ENCODE data around the gene CCDC190. TPM values are rescaled to one million over a fixed set of nuclear protein-coding genes. Genes with fewer than 3 reads are reported as not detected.
"Not testable (repeated sequence)": the region's sequence is repeated elsewhere in the genome, so short reads cannot be mapped to it uniquely, and the experiment has no call there.

CCDC190 gene
- total RNA-seq, 4 donors from 2014 or later: 1.5 to 4.8 (median 2.3) TPM

DNA sequence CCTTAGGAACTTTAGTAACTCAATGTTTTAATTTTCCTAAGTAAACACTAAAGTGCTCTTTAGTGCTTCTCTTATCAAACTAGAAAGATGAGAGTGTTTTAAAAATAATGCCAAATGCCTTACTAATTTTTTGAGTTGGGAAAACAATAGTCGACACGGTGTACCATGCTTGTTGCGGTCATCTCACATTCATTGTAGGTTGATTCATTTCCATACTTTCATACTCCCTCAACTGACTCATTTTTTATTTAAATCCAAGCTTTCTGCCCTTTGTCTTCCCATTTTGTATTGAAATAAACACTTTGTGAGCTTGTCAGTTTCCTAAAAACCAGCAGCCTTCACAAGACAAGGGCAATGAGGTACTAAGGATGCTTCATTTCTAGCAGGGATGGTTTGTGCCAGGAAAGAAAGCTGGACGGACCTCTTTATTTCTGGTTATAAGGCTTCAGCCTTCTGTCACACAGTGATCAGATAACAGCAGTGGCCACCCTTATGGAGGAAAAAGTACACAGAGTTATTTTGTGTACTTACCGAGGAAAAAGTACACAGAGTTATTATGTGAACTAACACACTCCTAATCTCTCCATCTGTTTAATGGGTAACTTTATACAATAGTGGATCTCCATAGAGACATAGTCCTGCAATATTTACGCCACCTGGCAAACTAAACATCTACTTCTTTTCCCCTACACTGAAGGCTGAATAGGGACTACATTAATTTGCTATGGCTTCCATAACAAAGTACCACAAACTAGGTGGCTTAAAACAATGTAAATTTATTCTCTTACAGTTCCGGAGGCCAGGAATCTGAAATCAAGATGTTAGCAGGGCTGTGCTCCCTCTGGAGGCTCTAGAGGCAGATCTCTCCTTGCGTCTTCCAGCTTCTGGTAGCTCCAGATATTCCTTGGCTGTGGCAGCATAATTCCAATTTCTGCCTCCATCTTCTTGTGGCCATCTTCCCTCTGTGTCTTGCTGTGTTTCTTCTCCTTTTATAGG is 13.0 kb upstream of the CCDC190 start:
- H3K9me3 ChIP-seq: peaks cover 0 to 10% (median 8%) of the 10 kb centered on the region in 3 donors
- H3K36me3 ChIP-seq: no peaks in the 10 kb centered on the region
- H3K4me1 ChIP-seq: peaks cover 0 to 6% (median 0%) of the 10 kb centered on the region in 3 donors
- TF ChIP-seq, protein P1, sequence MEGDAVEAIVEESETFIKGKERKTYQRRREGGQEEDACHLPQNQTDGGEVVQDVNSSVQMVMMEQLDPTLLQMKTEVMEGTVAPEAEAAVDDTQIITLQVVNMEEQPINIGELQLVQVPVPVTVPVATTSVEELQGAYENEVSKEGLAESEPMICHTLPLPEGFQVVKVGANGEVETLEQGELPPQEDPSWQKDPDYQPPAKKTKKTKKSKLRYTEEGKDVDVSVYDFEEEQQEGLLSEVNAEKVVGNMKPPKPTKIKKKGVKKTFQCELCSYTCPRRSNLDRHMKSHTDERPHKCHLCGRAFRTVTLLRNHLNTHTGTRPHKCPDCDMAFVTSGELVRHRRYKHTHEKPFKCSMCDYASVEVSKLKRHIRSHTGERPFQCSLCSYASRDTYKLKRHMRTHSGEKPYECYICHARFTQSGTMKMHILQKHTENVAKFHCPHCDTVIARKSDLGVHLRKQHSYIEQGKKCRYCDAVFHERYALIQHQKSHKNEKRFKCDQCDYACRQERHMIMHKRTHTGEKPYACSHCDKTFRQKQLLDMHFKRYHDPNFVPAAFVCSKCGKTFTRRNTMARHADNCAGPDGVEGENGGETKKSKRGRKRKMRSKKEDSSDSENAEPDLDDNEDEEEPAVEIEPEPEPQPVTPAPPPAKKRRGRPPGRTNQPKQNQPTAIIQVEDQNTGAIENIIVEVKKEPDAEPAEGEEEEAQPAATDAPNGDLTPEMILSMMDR (IDR thresholded peaks at IDR 0.05): peak in 1 of 6 experiments; percentile 12
- TF ChIP-seq POLR2A (IDR thresholded peaks at IDR 0.05): no peak
- WGBS, 2 donors: 70 to 74% methylated on average over 8 of the region's 8 CpGs
- no peak for DNase-seq
- no peak overlapping the region for H3K4me3 ChIP-seq
- intact Hi-C loops (cut with DNase I): loop anchor here (10.0 kb wide), 1 partner anchor 191 kb away; the partner anchor contains the start of gene RGS4
- peaks cover 0 to 8% (median 0%) of the 10 kb centered on the region in 4 donors for H3K27me3 ChIP-seq
- no peak overlapping the region for H3K27ac ChIP-seq

DNA sequence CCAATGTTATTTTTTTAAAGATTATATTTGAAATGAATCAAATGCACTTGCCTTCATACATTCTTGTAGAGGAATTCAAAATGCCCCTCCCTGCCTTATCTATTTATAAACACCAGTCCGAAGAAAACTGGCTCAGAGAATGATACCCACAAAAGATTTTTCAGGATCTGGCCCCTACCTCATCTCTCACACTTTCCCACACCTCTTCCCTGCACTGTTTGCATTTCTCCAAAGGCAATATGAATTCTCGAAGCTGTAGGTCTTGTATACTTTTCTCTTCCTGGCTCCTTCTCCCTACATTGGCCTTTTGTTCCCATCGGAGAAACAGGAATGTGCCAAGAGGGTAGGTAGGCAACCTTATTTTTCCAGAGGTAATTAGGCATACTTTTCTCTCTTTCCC is 12.0 kb upstream of the CCDC190 start:
- peaks cover 0 to 10% (median 8%) of the 10 kb centered on the region in 3 donors for H3K9me3 ChIP-seq

DNA sequence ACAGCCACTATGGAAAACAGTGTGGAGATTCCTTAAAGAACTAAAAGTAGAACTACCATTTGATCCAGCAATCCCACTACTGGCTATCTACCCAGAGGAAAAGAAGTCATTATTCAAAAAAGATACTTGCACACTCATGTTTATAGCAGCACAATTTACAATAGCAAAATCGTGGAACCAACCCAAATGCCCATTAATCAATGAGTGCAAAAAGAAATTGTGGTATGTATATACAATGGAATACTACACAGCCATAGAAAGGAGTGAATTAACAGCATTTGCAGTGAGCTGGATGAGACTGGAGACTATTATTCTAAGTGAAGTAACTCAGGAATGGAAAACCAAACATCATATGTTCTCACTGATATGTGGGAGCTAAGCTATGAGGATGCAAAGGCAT is 10.4 kb upstream of the CCDC190 start:
- WGBS, 2 donors: 25 to 29% methylated on average over 1 of the region's 1 CpG
- H3K4me3 ChIP-seq, DNase-seq, H3K27ac ChIP-seq, H3K9me3 ChIP-seq, H3K27me3 ChIP-seq, H3K36me3 ChIP-seq: not testable (repeated sequence)
- intact Hi-C loops (cut with DNase I): loop anchor here (10.0 kb wide), 1 partner anchor 193 kb away; the partner anchor contains the start of gene RGS4
- H3K4me1 ChIP-seq: peaks cover 0 to 12% (median 0%) of the 10 kb centered on the region in 3 donors

More for the DNA sequence above, 12.0 kb upstream of the CCDC190 start:
- H3K4me3 ChIP-seq: no peak overlapping the region
- H3K27ac ChIP-seq: no peak overlapping the region
- intact Hi-C loops (cut with DNase I): loop anchor here (10.0 kb wide), 1 partner anchor 192 kb away; the partner anchor contains the start of gene RGS4
- no peaks in the 10 kb centered on the region for H3K36me3 ChIP-seq
- TF ChIP-seq, protein P1 (IDR thresholded peaks at IDR 0.05): no peak
- no peak for TF ChIP-seq POLR2A (IDR thresholded peaks at IDR 0.05)
- no peak for DNase-seq
- H3K27me3 ChIP-seq: peaks cover 0 to 8% (median 0%) of the 10 kb centered on the region in 4 donors
- WGBS, 2 donors: 38 to 40% methylated on average over 3 of the region's 3 CpGs
- H3K4me1 ChIP-seq: peaks cover 0 to 12% (median 0%) of the 10 kb centered on the region in 3 donors

DNA sequence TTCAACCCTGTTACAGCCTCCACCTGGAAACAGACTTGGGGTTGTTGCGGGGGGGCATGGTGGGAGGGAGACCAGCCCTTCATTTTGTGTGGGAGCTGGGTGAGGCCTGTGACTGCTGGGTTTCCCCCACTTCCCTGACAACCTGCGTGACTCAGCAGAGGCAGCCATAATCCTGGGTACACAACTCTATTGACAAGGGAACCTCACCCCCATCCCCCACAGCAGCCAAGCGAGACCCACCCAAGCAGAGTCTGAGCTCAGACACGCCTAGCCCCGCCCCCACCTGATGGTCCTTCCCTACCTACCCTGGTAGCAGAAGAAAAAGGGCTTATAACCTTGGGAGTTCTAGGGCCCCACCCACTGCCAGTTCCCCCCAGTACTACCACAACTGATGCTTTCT is 8.0 kb upstream of the CCDC190 start:
- intact Hi-C loops (cut with DNase I): no loop called here

DNA sequence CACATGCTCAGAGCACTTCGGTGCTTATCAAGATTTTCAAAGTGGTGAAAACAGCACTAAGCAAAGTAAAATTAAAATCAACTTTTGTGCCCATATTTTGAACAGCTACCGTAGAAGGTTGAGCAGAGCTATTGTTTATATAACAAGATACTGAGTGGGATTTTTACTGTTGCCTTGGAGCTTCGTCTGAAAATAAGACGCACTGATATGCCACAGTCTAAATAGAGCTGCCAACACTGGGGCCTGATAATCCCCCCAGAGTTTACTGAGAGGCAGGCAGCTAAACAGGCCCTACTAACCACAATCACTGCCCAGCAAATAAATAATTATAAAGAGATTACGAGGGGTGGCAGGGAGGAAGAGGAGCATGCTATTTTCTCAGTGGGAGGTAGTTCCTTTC is 650 bp upstream of the CCDC190 start:
- H3K27me3 ChIP-seq: no peaks in the 10 kb centered on the region
- peak overlapping the region in 3 of 4 donors; percentile 19 to 69 (median 30) for H3K27ac ChIP-seq
- intact Hi-C loops (cut with DNase I): no loop called here
- no peaks in the 10 kb centered on the region for H3K36me3 ChIP-seq
- no peak for TF ChIP-seq POLR2A (IDR thresholded peaks at IDR 0.05)
- TF ChIP-seq, protein P1 (IDR thresholded peaks at IDR 0.05): no peak
- no peaks in the 10 kb centered on the region for H3K9me3 ChIP-seq
- DNase-seq: no peak
- H3K4me1 ChIP-seq: peaks cover 0 to 8% (median 0%) of the 10 kb centered on the region in 3 donors
- WGBS, 2 donors: 50 to 63% methylated on average over 5 of the region's 5 CpGs
- no peak overlapping the region for H3K4me3 ChIP-seq

More for the DNA sequence above, 8.0 kb upstream of the CCDC190 start:
- Histone ChIP-seq H3K4me1 (peaks cover 0 to 12% (median 0%) of the 10 kb centered on the region in 3 donors), H3K27me3 (no peaks in the 10 kb centered on the region), H3K27ac (peak overlapping the region in 2 of 4 donors; percentile 42 to 73), H3K9me3 (peaks cover 0 to 10% (median 8%) of the 10 kb centered on the region in 3 donors), H3K36me3 (no peaks in the 10 kb centered on the region), H3K4me3 (no peak overlapping the region)
- WGBS, 2 donors: no CpG with 5 or more reads among the region's 5 CpGs
- DNase-seq: no peak
- TF ChIP-seq, protein P1 (IDR thresholded peaks at IDR 0.05): no peak
- no peak for TF ChIP-seq POLR2A (IDR thresholded peaks at IDR 0.05)

All from esophagus squamous epithelium (tissue), 5 donors.